8988T (cell line): Measurements from ENCODE around the gene PCAT7.
A peak's percentile ranks its signal among the peaks of the same experiment; 100 is the strongest.
"Not testable (repeated sequence)": the region's sequence is repeated elsewhere in the genome, so short reads cannot be mapped to it uniquely, and the experiment has no call there.

ENCODE experiments used
- DNase-seq: peaks from one replicate; pipeline ENCODE4 v3.0.0; 2011

The PCAT7 gene

GRCh38 chr9:94554439-94555331 is at the start of gene PCAT7:
Gene PCAT7, plus strand, starts transcription at chr9:94555083.
- no peak for DNase-seq

- not testable (repeated sequence) for DNase-seq
Measured at GRCh38 chr9:94506370-94506769, 48.5 kb upstream of the PCAT7 start.

DNA sequence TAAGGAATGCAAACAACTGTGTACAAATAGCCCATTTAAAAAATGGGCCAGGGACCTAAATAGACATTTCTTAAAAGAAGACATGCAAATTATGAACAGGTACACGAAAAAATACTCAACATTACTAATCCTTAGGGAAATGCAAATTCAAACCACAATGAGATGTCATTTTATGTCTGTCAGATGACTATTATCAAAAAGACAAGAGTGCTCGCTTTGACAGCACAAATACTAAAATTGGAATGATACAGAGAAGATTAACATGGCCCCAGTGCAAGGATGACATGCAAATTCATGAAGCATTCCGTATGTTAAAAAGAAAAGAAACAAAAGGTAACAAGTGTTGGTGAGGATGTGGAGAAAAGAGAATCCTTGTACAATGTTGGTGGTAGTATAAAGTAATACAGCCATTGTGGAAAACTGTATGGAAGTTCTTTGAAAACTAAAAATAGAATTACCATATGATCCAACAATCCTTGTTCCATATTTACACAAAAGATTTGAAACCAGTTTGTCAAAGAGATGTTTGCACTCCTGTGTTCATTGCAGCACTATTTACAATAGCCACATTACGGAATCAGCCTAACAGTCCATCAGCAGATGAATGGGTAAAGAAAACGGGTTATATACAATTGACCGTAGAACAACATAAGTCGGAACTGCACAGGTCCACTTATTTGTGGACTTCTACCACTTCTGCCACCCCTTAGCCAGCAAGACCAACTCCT is 47.2 kb upstream of the PCAT7 start:
- DNase-seq: no peak

DNA sequence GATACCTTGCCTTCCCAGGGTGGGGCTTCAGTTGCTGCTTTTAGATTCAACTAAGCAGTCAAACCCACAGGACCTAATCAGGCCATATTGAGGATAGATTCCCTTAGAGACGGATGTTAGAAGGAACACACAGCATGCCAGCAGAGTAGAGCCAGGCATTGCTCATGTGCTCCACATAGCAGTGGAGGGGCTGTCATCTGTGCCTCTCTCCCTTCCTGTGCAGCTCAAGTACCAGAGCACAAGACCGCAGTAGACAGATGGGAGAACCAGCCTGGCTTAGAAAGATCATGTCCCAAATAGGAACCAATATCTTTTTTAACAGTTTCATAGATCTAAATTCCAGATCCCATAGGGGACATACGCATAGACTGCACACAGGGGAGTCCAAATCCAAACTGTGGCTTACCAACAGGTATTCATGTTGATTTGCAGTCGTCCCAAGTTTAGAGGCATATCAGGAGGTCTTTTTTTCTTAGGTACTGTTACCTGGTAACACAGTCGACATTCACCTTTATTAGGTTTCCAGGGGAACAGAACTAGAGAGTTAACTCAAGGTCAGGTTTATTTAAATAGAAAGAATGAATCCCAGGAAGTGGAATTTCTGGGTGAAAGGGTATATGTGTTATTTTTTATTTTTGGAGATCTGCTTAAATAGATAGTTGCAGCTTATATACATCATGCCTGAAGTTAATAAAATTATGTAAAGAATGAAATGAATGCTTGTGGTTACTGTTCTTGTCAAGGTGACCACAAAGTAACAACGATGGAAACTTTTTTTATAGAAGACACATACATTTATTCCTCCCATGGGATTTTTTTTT is 43.5 kb upstream of the PCAT7 start:
- DNase-seq: no peak

- DNase-seq: no peak
Measured at GRCh38 chr9:94511955-94512265, 43.0 kb upstream of the PCAT7 start.

DNA sequence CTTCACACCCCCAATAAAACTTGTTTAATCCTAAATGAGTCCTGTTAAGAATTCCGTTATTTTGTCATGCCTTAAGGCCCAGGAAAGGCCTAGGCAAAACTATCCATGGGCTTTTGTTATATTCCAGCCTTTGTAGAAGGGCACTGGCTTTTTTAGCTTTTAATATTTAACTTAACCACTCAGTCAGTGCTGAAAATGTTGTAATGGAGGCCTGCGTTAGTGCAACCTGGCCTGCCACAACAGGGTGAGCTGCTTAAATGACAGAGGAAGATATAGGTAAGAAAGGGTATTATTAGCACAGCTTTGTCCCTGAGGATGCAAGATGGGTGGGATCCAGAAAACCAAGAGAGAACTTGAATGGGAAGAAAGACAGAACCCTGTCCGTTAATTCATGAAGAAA is 40.2 kb upstream of the PCAT7 start:
- no peak for DNase-seq

DNA sequence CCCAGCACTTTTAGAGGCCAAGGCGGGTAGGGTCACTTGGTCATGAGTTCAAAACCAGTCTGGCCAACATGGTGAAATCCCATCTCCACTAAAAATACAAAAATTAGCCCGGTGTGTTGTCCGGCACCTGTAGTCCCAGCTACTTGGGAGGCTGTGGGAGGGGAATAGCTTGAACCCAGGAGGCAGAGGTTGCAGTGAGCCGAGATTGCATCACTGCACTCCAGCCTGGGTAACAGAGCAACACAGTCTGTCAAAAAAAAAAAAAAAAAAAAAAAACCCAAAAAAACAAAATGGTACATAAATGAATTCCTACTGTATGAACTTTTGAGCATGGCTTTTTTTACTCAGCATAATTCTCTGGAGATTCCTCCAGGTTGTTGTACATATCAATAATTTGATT is 37.6 kb upstream of the PCAT7 start:
- DNase-seq: no peak

GRCh38 chr9:94525396-94526035 is 29.4 kb upstream of the PCAT7 start:
- DNase-seq: no peak

GRCh38 chr9:94526271-94526670 is 28.6 kb upstream of the PCAT7 start:
- no peak for DNase-seq

DNA sequence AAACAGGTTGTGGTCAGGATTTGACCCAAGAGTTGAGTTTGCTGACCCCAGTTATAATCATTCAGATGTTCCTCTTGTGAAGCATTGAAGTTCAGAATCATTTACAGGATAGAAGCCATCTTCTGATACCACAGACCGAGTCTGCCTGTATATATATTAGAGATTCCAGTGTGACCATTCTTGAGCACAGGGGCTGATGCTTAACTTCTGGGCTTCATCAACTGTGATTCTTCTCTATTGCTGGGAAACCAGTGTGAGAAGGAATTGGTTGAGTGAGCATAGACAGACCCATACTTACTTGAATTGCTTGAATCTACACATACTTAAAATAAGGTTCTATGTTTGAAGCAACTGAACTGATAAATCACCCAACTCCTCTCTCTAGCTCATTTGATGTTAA is 27.9 kb upstream of the PCAT7 start:
- no peak for DNase-seq

GRCh38 chr9:94528886-94529285 is 26.0 kb upstream of the PCAT7 start:
- no peak for DNase-seq

- no peak for DNase-seq
Measured at GRCh38 chr9:94533155-94533554, 21.7 kb upstream of the PCAT7 start.

DNA sequence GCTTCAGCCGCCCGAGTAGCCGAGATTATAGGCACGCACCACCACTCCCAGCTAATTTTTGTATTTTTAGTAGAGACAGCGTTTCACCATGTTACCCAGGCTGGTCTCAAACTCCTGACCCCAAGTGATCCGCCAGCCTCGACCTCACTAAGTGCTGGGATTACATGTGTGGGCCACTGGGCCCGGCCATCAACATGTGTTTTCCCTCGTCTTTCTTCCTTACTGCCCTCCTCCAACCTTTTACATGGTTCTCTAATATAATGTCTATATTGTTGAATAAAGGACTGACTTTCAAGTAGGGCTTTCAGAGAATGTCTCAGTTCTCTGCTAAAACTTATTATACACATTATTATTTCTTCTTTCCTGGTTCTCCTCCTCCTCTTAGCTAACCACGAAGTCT is 21.3 kb upstream of the PCAT7 start:
- no peak for DNase-seq

DNA sequence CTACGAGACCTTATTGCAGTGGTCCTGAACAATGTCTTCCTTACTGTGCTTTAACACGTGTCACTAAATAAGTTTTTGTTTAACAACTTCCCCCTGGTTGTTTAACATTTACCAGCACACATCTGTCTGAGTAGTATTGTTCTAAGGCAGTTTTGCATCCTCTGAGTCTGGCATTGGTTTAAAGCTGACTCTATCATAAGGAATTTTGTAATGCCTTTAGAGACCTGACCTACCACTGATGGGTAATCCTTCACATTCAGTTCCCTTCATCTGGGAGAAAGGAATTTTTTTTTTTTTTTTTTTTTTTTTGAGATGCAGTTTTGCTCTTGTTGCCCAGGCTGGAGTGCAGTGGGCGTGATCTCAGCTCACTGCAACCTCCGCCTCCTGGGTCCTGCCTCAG is 20.0 kb upstream of the PCAT7 start:
- no peak for DNase-seq

GRCh38 chr9:94538908-94539307 is 16.0 kb upstream of the PCAT7 start:
- DNase-seq: no peak

- DNase-seq: not testable (repeated sequence)
Measured at GRCh38 chr9:94544335-94544734, 10.5 kb upstream of the PCAT7 start.

GRCh38 chr9:94545940-94546339 is 8.9 kb upstream of the PCAT7 start:
- no peak for DNase-seq

DNA sequence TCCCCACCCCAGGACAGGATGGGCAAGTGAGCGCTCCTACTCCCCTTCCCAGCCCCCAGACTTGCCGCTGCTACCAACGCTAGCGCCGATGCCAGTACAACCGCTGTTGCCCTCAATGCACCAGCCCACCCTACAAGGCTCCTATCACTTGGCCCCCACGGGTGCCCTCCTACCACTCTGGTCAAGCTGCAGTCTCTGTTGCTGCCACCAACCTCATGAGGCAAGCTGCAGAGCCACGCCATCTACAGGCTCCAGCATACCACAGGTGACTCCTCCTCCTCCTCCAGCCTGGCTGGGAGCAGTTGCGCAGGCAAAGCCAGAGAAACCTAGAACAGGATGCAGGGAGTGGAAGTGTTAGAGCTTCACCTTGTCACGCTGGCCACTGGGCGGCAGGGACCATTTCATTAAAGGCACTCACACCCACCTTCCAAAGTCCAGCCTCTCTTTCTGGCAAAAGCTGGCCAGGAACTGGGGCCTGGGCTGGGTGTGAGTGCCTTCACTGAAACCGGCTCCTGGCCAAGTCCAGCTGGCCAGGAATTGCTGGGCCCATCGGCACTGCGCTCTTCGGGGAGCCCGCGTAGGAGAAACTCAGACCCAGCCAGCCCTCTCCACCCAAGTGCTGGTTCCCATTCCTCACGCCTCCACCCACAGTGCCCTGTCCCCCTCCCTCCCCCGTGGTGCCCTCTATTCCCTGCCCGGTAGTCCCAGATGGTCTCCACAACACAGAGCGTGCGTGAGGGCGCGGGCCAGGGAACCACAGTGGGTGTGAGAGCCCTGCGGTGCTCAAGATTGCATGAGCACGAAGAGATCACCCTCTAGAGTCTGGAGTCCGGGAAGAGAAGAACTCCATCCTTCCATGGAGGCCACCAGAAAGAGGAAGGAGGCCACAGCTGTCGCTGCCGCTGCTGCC is 1.6 kb upstream of the PCAT7 start:
- peak; percentile 37 for DNase-seq

DNA sequence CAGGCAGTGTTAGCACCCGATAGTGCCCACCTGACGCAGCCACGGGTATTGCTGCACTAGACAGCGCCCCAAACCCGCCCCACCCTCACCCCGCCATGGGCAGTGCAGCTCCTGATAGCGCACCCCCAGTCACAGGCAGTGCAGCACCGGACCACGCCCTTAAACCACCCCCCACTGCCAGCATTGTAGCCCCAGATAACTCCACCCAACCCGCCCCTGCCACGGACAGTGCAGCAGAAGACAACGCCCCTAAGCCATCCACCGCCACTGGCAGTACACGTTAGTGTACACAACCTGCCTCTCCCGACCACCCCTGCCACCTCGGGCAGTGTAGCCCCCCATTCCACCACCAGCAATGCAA is 825 bp upstream of the PCAT7 start:
- DNase-seq: no peak

GRCh38 chr9:94557376-94557775 is 2.5 kb downstream of the PCAT7 start:
- DNase-seq: no peak

DNA sequence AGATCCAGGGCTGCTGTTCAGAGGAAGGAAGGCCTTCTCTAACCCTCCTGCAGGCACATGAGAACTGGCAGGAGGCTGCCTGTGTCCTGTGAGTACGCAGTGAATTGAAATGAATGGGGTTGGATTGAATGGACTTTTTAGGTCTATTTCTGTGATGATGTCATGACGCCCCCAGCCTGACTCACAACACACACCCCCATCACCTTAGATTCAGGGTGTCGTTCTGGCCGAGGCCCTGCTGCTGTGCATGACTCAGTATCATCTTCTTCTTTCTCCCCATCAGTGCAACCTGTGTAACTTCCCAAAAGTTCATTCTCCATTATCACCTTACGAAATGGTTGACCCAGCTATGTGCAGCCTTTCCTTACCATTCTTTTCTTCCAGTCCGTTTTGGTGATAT is 5.4 kb downstream of the PCAT7 start:
- no peak for DNase-seq

DNA sequence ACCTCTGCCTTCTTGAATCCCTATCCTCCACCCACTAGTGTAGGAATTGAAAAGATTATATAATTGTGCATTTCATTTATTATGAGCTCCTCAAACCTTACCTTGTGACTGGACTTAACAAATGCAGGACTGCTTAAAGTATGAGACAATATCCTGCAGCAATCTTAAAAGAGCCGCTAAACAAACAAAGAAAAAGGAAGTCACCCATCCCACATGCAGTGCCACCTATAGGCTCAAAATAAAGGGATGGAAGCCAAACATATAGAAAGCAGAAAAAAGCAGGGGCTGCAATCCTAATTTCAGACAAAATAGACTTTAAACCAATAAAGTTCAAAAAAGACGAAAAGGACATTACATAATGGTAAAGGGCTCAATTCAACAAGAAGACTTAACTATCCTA is 8.7 kb downstream of the PCAT7 start:
- no peak for DNase-seq
